B cell (primary cell): ENCODE measurements around the gene WFDC1.

ENCODE experiments used
- CTCF ChIP-seq: fragments of 200-600 bp; IDR thresholded peaks from one replicate; pipeline ENCODE4 v1.8.0; 2022; ENCODE audit warnings: antibody characterized with exemption, mild to moderate bottlenecking
- EZH2 ChIP-seq: IDR thresholded peaks from 2 replicates; pipeline ENCODE4 v1.6.1; 2012; ENCODE audit warnings: borderline replicate concordance, low read depth, mild to moderate bottlenecking, moderate library complexity, low read length; ENCODE audit not compliant: insufficient read depth, poor library complexity, severe bottlenecking

DNA sequence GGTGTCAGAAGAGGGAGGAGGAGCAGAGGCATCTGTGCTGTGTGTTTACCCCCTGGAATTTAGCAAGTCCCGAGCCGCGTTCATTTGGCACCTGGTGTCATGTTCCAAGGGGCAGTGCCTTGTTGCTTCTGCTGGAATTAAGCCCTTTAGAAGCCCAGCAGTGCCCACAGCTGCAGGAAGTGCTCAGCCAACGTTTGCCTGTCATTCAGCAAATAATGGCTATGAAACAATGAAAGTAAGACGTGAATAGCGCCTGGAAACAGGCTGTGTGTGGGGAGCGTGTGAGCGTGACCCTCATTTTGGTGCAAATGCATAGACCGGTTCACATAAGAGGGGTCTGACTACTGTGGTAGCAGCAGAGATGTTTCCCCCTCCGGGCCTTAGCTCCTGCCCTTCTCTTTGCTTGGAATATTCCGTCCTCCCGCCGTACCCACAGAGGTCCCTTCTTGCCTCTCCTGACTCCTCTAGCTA, 67.8 kb downstream of the WFDC1 start:
- TF ChIP-seq CTCF (no peak), EZH2 (no peak)
